AG04449 (cell line): ENCODE data around the gene FAM110C.
"Not testable (repeated sequence)": the region's sequence is repeated elsewhere in the genome, so short reads cannot be mapped to it uniquely, and the experiment has no call there.

Experiments used
- CTCF ChIA-PET: fragments of 350-600 bp; formaldehyde crosslinking; extraction: SDS; loops from one replicate; lab custom pipeline; 2021; ENCODE audit warnings: antibody characterized with exemption; lab: Yijun Ruan, JAX
- POLR2A ChIA-PET: fragments of 400-600, 350-600 bp; formaldehyde crosslinking; extraction: SDS; loops from one replicate; lab custom pipeline; 2020; ENCODE audit warnings: antibody characterized with exemption, inconsistent platforms; lab: Yijun Ruan, JAX
- DNase-seq: peaks from one replicate; pipeline ENCODE4 v3.0.0-alpha.2; 2010; ENCODE audit warnings: low read depth, low spot score
- H3K4me3 ChIP-seq: 2 replicates; pipeline ENCODE4 v1.5.1; 2011; ENCODE audit warnings: low read depth, mild to moderate bottlenecking, control low read depth, low read length
- TF ChIP-seq, protein P1 (sequence below): IDR thresholded peaks from one replicate; pipeline ENCODE4 v1.5.1; 2011; ENCODE audit warnings: mild to moderate bottlenecking, moderate library complexity, low read length, control low read depth, inconsistent platforms; ENCODE audit not compliant: insufficient read depth; ENCODE audit errors: missing control alignments

The FAM110C gene

DNA sequence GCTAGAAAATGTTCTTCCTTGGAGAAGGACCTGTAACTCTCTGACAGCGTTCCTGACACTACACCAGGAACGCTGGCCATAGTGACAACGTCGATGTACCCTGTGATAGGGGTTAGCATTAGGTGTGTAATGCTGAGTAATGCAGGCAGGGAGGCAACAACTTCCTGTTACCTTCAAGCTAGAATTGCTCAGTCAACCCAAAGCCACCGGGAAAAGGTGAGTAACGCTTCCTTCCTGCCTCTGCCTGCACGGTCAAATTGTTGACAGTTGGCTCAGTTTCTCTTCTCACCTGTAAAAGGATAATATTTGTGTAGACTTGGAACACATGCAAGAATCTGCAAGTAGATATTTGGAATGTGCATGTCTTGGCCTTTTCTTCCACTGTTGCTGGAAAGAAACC lies 12.7 kb downstream of the FAM110C start:
- ChIA-PET CTCF (no interaction called here), POLR2A (no interaction called here)
- TF ChIP-seq, protein P1, sequence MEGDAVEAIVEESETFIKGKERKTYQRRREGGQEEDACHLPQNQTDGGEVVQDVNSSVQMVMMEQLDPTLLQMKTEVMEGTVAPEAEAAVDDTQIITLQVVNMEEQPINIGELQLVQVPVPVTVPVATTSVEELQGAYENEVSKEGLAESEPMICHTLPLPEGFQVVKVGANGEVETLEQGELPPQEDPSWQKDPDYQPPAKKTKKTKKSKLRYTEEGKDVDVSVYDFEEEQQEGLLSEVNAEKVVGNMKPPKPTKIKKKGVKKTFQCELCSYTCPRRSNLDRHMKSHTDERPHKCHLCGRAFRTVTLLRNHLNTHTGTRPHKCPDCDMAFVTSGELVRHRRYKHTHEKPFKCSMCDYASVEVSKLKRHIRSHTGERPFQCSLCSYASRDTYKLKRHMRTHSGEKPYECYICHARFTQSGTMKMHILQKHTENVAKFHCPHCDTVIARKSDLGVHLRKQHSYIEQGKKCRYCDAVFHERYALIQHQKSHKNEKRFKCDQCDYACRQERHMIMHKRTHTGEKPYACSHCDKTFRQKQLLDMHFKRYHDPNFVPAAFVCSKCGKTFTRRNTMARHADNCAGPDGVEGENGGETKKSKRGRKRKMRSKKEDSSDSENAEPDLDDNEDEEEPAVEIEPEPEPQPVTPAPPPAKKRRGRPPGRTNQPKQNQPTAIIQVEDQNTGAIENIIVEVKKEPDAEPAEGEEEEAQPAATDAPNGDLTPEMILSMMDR = no peak
- H3K4me3 ChIP-seq = no peak overlapping the region
- DNase-seq = no peak

DNA sequence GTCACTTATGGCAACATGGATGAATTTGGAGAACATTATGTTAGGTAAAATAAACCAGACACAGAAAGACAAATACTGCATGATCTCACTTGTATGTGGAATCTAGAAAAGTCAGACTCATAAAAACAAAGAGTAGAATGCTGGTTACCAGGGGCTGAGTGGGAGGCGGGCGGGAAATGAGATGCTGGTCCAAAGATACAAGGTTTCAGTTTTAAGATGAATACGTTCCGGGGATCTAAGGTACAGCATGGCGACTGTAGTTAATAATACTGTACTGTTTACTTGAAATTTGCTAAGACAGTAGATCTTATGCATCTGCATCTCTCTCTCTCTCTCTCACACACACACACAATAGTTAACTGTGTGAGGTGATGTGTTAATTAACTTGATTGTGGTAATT lies 14.2 kb downstream of the FAM110C start:
- POLR2A ChIA-PET = no interaction called here
- H3K4me3 ChIP-seq = no peak overlapping the region
- CTCF ChIA-PET = no interaction called here
- no peak for DNase-seq
- TF ChIP-seq, protein P1 = no peak

- H3K4me3 ChIP-seq = no peak overlapping the region
- no peak for DNase-seq
- ChIA-PET POLR2A (no interaction called here), CTCF (no interaction called here)
- TF ChIP-seq, protein P1 = no peak
Observed at GRCh38 chr2:29253-29652, 17.1 kb downstream of the FAM110C start.

DNA sequence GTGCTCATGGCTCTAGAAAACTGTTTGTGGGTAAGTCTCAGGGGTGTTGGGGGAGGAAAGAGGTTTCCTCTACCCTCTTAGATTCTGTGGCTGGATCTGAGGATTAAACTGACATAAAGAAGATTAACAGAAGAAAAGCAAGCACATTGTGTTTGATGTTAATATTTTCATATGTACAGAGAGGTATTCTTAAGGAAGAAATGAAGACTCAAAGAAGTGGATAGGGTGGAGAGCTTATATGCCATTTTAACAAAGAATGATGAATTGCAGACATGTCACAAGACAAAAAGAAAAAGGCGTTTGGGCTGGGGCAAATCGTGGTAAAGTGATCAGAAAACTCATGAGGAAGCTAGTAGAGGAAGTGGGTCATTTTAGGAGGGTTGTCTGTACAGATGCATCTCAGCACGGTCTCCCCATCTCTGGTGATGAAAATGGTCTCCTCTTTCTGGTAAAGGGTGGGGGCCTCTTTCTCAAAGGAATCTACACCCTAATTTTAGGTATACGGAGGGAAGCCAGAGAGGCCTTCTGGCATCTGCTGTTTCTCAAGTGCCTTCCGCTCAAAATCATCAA lies 17.8 kb downstream of the FAM110C start:
- H3K4me3 ChIP-seq = no peak overlapping the region

GRCh38 chr2:26891-27290 lies 19.4 kb downstream of the FAM110C start:
- ChIA-PET POLR2A (no interaction called here), CTCF (no interaction called here)
- TF ChIP-seq, protein P1 = no peak
- no peak overlapping the region for H3K4me3 ChIP-seq
- no peak for DNase-seq

More for the DNA sequence above, 17.8 kb downstream of the FAM110C start:
- TF ChIP-seq, protein P1 = no peak
- POLR2A ChIA-PET = no interaction called here
- CTCF ChIA-PET = no interaction called here
- no peak for DNase-seq

DNA sequence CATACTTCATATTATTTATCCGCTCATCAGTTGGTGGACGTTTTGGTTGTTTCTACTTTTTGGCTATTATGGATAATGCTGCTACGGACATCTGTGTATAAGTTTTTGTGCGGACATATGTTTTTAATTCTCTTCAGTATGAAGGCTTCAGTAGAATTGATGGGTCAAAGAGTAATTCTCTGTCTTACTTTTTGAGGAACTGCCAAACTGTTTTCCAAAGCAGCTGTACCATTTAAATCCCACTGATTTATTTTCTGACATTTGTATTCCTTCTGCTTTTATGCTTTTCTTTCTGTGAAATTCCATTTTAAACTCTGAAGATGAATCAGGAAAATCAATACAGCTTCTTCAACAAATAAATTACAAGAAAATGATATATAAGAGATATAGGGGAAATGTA lies 20.8 kb downstream of the FAM110C start:
- H3K4me3 ChIP-seq = no peak overlapping the region
- POLR2A ChIA-PET = interaction anchor here (0.6 kb wide), 1 partner anchor 711 kb away, joined by 3 read pairs; no protein-coding TSS in a partner anchor
- DNase-seq = no peak
- CTCF ChIA-PET = no interaction called here
- TF ChIP-seq, protein P1 = no peak

GRCh38 chr2:24591-24990 lies 21.7 kb downstream of the FAM110C start:
- H3K4me3 ChIP-seq, DNase-seq, CTCF ChIA-PET, POLR2A ChIA-PET: not testable (repeated sequence)
